Measurements from ENCODE around the gene SGPL1. TPM values are rescaled to one million over a fixed set of nuclear protein-coding genes. Genes with fewer than 3 reads are reported as not detected.
A peak's percentile ranks its signal among the peaks of the same experiment; 100 is the strongest.

The SGPL1 gene
- total RNA-seq, 2 experiments from 2014 or later, result 13.7 to 16.6 TPM

GRCh38 chr10:70925377-70926225 is 109.9 kb downstream of the SGPL1 start:
- peaks cover 5% of the 10 kb centered on the region for H3K27me3 Mint-ChIP-seq
- intact Hi-C loops (cut with micrococcal nuclease), result loop anchor here (5.0 kb wide), 1 partner anchor 282 kb away; no protein-coding TSS in a partner anchor
- no peak overlapping the region for H3K27ac Mint-ChIP-seq
- peak; percentile 94 for TF ChIP-seq CTCF (IDR thresholded peaks at IDR 0.05)
- peak; percentile 94 for ATAC-seq
- ChIA-PET POLR2A (no interaction called here), CTCF (interaction anchor here (0.6 to 4.2 kb wide), 33 partner anchors 8 to 754 kb away, joined by 3 to 29 read pairs (median 4); no protein-coding TSS in a partner anchor)
- H3K4me1 Mint-ChIP-seq (ENCODE audit: low read depth), result no peaks in the 10 kb centered on the region
- no peaks in the 10 kb centered on the region for H3K36me3 Mint-ChIP-seq (ENCODE audit: low read depth)
- peak; percentile 68 for DNase-seq
- no peak overlapping the region for H3K4me3 Mint-ChIP-seq
- no peaks in the 10 kb centered on the region for H3K9me3 Mint-ChIP-seq

- Mint-ChIP-seq H3K27me3 (peaks cover 3% of the 10 kb centered on the region), H3K36me3 (ENCODE audit: low read depth) (no peaks in the 10 kb centered on the region), H3K4me3 (no peak overlapping the region), H3K9me3 (no peaks in the 10 kb centered on the region), H3K4me1 (ENCODE audit: low read depth) (no peaks in the 10 kb centered on the region), H3K27ac (no peak overlapping the region)
- ATAC-seq (no peak), DNase-seq (no peak)
- CTCF ChIA-PET, result interaction anchor here (0.8 to 4.2 kb wide), 13 partner anchors 14 to 359 kb away, joined by 3 to 29 read pairs (median 4); no protein-coding TSS in a partner anchor
- TF ChIP-seq CTCF (IDR thresholded peaks at IDR 0.05), result no peak
- intact Hi-C loops (cut with micrococcal nuclease), result loop anchor here (5.0 kb wide), 1 partner anchor 281 kb away; no protein-coding TSS in a partner anchor
- POLR2A ChIA-PET, result no interaction called here
Observed at GRCh38 chr10:70926226-70927000, 110.7 kb downstream of the SGPL1 start.

GRCh38 chr10:70927189-70927943 is 111.6 kb downstream of the SGPL1 start:
- H3K4me1 Mint-ChIP-seq (ENCODE audit: low read depth), result no peaks in the 10 kb centered on the region
- ATAC-seq, result no peak
- POLR2A ChIA-PET, result no interaction called here
- no peak overlapping the region for H3K27ac Mint-ChIP-seq
- DNase-seq, result no peak
- H3K27me3 Mint-ChIP-seq, result no peaks in the 10 kb centered on the region
- H3K4me3 Mint-ChIP-seq, result no peak overlapping the region
- intact Hi-C loops (cut with micrococcal nuclease), result loop anchor here (5.0 kb wide), 1 partner anchor 280 kb away; no protein-coding TSS in a partner anchor
- CTCF ChIA-PET, result interaction anchor here (1.1 to 3.2 kb wide), 7 partner anchors 13 to 358 kb away, joined by 3 to 19 read pairs (median 4); no protein-coding TSS in a partner anchor
- H3K9me3 Mint-ChIP-seq, result no peaks in the 10 kb centered on the region
- no peak for TF ChIP-seq CTCF (IDR thresholded peaks at IDR 0.05)
- H3K36me3 Mint-ChIP-seq (ENCODE audit: low read depth), result no peaks in the 10 kb centered on the region

- no peak for TF ChIP-seq CTCF (IDR thresholded peaks at IDR 0.05)
- POLR2A ChIA-PET, result no interaction called here
- CTCF ChIA-PET, result interaction anchor here (1.1 kb wide), 1 partner anchor 356 kb away, joined by 3 read pairs; no protein-coding TSS in a partner anchor
- Mint-ChIP-seq H3K36me3 (ENCODE audit: low read depth) (no peaks in the 10 kb centered on the region), H3K27ac (no peak overlapping the region), H3K4me1 (ENCODE audit: low read depth) (no peaks in the 10 kb centered on the region), H3K4me3 (no peak overlapping the region), H3K27me3 (no peaks in the 10 kb centered on the region), H3K9me3 (no peaks in the 10 kb centered on the region)
- no peak for ATAC-seq
- DNase-seq, result no peak
- intact Hi-C loops (cut with micrococcal nuclease), result loop anchor here (5.0 kb wide), 1 partner anchor 279 kb away; no protein-coding TSS in a partner anchor
Observed at GRCh38 chr10:70928140-70928539, 112.4 kb downstream of the SGPL1 start.
